Prostate gland (tissue), 2 donors: ENCODE measurements around the gene NF2. TPM values are rescaled to one million over a fixed set of nuclear protein-coding genes. Genes with fewer than 3 reads are reported as not detected.

ENCODE experiments used
- DNase-seq: peaks from one replicate; pipeline ENCODE4 v3.0.0-alpha.2; 2019; ENCODE audit warnings: low spot score
- H3K27ac ChIP-seq, 2 donors: fragments of 200-600 bp; sonication (generic); 2 replicates each; pipeline ENCODE4 v1.5.1; 2017 to 2019
- H3K27me3 ChIP-seq: fragments of 200-600 bp; sonication (generic); replicated peaks from 2 replicates; pipeline ENCODE4 v1.5.1; 2019; ENCODE audit not compliant: insufficient read depth
- H3K36me3 ChIP-seq, 2 donors: fragments of 200-600 bp; sonication (generic); 1 replicate in 1 of 2; 2 replicates in 1 of 2; pipeline versions ENCODE4 v1.5.1 to v1.8.1; 2017 to 2019
- H3K4me1 ChIP-seq: fragments of 200-600 bp; sonication (generic); replicated peaks from 2 replicates; pipeline ENCODE4 v1.5.1; 2019
- H3K4me3 ChIP-seq, 2 donors: fragments of 200-600 bp; sonication (generic); 2 replicates each; pipeline ENCODE4 v1.5.1; 2017 to 2019
- H3K9me3 ChIP-seq: fragments of 200-600 bp; sonication (generic); 2 replicates; pipeline ENCODE4 v1.5.1; 2017
- POLR2A ChIP-seq: fragments of 450-650 bp; IDR thresholded peaks from one replicate; pipeline ENCODE4 v1.6.1; 2016; ENCODE audit warnings: antibody characterized with exemption, mild to moderate bottlenecking
- POLR2AphosphoS5 ChIP-seq: sonication (generic); formaldehyde crosslinking; IDR thresholded peaks from one replicate; pipeline ENCODE4 v1.6.1; 2017; ENCODE audit warnings: antibody characterized with exemption
- WGBS: methylation state at CpG from one replicate; pipeline ENCODE4 v1.1.5; 2018; 5-methylcytosine and 5-hydroxymethylcytosine counted together
- intact Hi-C: fragments of 100-400 bp; cut with DNase I; formaldehyde crosslinking; loops from one replicate; pipeline ENCODE4 v1.14.2; 2022
- total RNA-seq, 2 donors: library from RNA; depleted of rRNA; stranded (reverse); fragments of >200 nt; gene quantifications; one replicate each; pipeline ENCODE4 v1.1.0, GENCODE V29; 2016
- TF ChIP-seq, protein P1 (sequence below), 4 experiments: fragments of 200-600 bp in 2 of 4; fragments of 450-650 bp in 2 of 4; sonication (generic) in 2 of 4; IDR thresholded peaks; 1 replicate in 3 of 4; 2 replicates in 1 of 4; pipeline ENCODE4 v1.5.1; 2016 to 2019; ENCODE audit warnings: antibody characterized with exemption in 4 of 4, mild to moderate bottlenecking in 2 of 4, moderate library complexity in 2 of 4

The NF2 gene
- total RNA-seq, 2 donors from 2014 or later = 32.3 to 34.7 TPM

DNA sequence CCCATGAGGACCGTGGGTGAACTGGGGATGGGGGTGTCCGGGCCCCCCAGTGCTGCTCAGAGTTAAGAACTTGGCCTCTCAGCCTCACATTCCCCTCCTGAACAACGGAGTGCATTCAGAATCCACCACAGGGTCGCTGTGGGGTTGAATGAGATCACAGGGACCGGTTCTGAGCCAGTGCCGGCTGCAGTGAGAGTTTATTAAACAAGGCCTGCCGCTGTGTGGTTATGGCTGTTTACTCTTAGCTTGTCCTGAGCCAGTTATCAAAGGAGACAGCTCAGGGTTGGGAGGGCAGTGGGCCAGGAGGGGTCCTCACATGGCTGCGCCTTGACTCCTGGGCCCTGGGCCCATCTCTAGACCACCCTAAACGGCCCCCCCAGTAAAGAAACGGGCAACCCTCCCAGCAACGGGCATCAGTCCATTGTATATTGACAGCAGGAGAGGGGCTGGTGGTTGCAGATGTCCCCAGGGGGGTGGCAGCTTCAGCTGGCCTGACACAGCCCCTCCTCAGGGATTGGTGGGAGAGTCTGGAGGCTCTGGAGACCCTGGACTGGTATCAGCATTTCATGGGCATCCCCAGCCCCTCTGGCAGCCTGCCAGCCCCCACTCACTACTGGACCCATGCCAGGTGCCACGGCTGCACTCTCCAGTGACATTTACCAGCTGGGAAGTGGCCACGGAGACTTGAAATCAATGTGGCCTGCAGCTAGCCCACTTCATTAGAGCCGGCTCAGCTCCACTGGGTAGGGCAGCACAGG, 101.3 kb downstream of the NF2 start:
- TF ChIP-seq, protein P1, sequence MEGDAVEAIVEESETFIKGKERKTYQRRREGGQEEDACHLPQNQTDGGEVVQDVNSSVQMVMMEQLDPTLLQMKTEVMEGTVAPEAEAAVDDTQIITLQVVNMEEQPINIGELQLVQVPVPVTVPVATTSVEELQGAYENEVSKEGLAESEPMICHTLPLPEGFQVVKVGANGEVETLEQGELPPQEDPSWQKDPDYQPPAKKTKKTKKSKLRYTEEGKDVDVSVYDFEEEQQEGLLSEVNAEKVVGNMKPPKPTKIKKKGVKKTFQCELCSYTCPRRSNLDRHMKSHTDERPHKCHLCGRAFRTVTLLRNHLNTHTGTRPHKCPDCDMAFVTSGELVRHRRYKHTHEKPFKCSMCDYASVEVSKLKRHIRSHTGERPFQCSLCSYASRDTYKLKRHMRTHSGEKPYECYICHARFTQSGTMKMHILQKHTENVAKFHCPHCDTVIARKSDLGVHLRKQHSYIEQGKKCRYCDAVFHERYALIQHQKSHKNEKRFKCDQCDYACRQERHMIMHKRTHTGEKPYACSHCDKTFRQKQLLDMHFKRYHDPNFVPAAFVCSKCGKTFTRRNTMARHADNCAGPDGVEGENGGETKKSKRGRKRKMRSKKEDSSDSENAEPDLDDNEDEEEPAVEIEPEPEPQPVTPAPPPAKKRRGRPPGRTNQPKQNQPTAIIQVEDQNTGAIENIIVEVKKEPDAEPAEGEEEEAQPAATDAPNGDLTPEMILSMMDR (IDR thresholded peaks at IDR 0.05) = no peak
- TF ChIP-seq POLR2A = no peak
- TF ChIP-seq POLR2AphosphoS5 = no peak
- intact Hi-C loops = no loop called here
- H3K4me1 ChIP-seq = no peaks in the 10 kb centered on the region

DNA sequence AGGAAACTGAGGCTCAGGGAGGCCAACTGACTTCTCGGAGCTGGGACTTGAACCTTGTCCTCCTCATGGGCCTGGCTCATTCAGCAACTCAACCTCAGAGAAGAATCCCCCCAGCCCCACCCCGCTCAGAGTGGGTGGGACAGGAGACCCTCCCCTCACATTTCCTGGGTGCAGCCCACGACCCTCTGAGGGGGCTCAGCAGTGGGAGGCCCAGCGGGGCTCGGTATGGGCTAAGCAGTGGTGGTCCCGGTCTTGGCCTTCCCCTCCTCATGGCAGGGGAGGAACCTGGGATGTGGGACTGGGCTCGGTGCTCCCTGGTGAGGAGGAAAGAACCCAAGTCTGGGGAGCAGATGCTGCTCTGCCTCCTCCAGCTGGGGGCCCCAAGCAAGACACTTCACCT, 102.2 kb downstream of the NF2 start:
- Histone ChIP-seq H3K36me3 (no peaks in the 10 kb centered on the region), H3K27ac (no peak overlapping the region), H3K4me1 (no peaks in the 10 kb centered on the region), H3K27me3 (no peaks in the 10 kb centered on the region), H3K4me3 (no peak overlapping the region), H3K9me3 (no peaks in the 10 kb centered on the region)
- WGBS = 87% methylated on average over 7 of the region's 7 CpGs
- intact Hi-C loops = no loop called here
- no peak for DNase-seq
- no peak for TF ChIP-seq POLR2AphosphoS5

More for the DNA sequence above, 101.3 kb downstream of the NF2 start:
- WGBS = 11% methylated on average over 13 of the region's 14 CpGs
- no peak overlapping the region for H3K4me3 ChIP-seq
- no peaks in the 10 kb centered on the region for H3K9me3 ChIP-seq
- peak; percentile 46 for DNase-seq
- no peak overlapping the region for H3K27ac ChIP-seq
- H3K27me3 ChIP-seq = no peaks in the 10 kb centered on the region
- no peaks in the 10 kb centered on the region for H3K36me3 ChIP-seq

DNA sequence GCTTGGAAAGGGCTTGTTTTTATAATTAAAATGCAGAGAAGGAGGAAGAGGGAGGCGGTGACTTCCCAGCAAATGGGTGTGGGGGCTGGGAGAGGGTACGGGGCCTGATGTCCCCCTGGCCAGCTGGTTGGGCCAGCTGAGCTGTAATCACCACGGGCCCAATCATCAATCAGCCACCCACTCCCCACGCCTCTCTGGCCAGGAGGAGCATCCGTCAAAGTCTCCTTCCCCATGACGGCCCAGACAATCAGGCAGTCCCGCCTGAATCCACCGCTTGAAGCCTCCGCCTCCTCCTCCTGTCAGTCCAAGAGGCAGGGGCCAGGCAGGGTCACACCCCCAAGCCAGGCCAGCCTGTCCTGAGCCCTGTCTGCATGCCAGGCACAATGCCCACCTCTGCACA, 103.1 kb downstream of the NF2 start:
- DNase-seq = no peak
- no peaks in the 10 kb centered on the region for H3K27me3 ChIP-seq
- 69% methylated on average over 9 of the region's 9 CpGs for WGBS
- H3K9me3 ChIP-seq = no peaks in the 10 kb centered on the region
- no peaks in the 10 kb centered on the region for H3K36me3 ChIP-seq
- no peaks in the 10 kb centered on the region for H3K4me1 ChIP-seq
- no peak overlapping the region for H3K27ac ChIP-seq
- TF ChIP-seq POLR2A = no peak
- no peak overlapping the region for H3K4me3 ChIP-seq
- intact Hi-C loops = no loop called here

DNA sequence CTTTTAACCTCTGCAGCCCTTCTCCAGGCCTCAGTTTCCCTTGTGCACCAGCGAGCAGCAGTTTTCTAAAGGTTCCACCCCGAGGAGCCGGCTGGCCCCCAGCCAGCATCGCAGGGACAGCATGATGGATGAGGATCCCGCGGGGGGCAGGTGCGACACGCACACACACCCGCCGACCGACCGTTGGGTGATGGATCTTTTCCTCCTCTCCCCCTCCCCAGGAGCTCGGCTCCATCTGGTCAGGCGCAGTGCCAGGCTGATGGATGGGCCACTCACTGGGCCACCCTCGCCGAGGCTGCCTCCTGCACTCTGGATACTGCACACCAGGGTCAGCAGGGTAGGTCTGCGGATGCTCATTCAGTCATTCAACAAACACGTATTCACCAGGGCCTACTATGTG, 103.6 kb downstream of the NF2 start:
- H3K4me1 ChIP-seq = no peaks in the 10 kb centered on the region
- H3K27me3 ChIP-seq = no peaks in the 10 kb centered on the region
- TF ChIP-seq POLR2AphosphoS5 (no peak), POLR2A (no peak)
- TF ChIP-seq, protein P1 (IDR thresholded peaks at IDR 0.05) = no peak
- no peak overlapping the region for H3K27ac ChIP-seq
- no peaks in the 10 kb centered on the region for H3K9me3 ChIP-seq
- 51% methylated on average over 18 of the region's 18 CpGs for WGBS
- no peak for DNase-seq
- H3K36me3 ChIP-seq = no peaks in the 10 kb centered on the region
- H3K4me3 ChIP-seq = no peak overlapping the region
- intact Hi-C loops = no loop called here

DNA sequence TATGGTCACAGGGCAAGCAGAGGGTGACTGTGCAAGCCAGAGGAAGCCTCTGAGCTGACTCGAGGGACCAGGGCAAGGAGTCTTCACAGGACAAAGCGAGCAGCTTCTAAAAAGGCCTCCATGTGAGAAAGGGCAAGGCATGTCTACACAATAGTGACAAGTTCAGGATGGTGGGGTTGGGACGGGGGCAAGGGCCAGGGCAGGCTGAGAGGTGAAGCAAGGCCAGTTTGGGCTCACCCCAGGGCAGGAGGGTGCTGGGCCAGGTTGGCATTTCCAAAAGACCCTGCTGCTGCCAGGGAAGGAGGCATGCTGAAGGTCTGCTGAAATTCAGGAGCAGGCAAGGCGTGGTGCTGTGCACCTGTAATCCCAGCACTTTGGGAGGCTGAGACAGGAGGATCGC, 104.0 kb downstream of the NF2 start:
- H3K27me3 ChIP-seq = no peaks in the 10 kb centered on the region
- no peak overlapping the region for H3K4me3 ChIP-seq
- no peak for DNase-seq
- intact Hi-C loops = no loop called here
- no peak overlapping the region for H3K27ac ChIP-seq
- no peak for TF ChIP-seq POLR2AphosphoS5
- TF ChIP-seq, protein P1 (IDR thresholded peaks at IDR 0.05) = no peak
- TF ChIP-seq POLR2A = no peak
- no peaks in the 10 kb centered on the region for H3K4me1 ChIP-seq
- no peaks in the 10 kb centered on the region for H3K36me3 ChIP-seq
- 92% methylated on average over 5 of the region's 5 CpGs for WGBS
- no peaks in the 10 kb centered on the region for H3K9me3 ChIP-seq

DNA sequence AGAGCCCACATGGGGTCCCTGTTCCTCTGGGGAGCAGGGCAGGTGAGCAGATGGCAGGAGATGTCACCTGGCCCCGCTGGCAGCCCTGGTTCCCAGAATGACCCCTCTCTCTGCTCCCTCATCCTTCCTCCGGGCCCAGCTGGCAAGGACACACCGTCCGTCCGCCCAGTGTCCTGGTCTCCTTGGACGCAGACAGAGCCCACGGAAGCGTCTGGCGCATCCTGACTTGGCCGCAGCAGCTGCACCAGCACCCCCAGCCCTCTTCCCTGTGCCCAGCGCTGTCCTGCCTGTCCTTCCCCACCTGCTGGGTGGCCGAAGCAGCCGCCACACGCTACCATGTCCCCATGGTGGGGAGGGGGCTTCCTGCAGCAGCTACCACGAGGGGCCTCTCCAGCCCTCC, 106.8 kb downstream of the NF2 start:
- intact Hi-C loops = no loop called here
- no peak for DNase-seq
- Histone ChIP-seq H3K27ac (no peak overlapping the region), H3K27me3 (no peaks in the 10 kb centered on the region), H3K4me1 (no peaks in the 10 kb centered on the region), H3K9me3 (no peaks in the 10 kb centered on the region), H3K4me3 (no peak overlapping the region), H3K36me3 (no peaks in the 10 kb centered on the region)
- TF ChIP-seq POLR2A (no peak), POLR2AphosphoS5 (no peak)
- TF ChIP-seq, protein P1 (IDR thresholded peaks at IDR 0.05) = no peak
- WGBS = 75% methylated on average over 15 of the region's 15 CpGs
